ENCODE data around the gene ZNF76.

ZNF76 gene

DNA sequence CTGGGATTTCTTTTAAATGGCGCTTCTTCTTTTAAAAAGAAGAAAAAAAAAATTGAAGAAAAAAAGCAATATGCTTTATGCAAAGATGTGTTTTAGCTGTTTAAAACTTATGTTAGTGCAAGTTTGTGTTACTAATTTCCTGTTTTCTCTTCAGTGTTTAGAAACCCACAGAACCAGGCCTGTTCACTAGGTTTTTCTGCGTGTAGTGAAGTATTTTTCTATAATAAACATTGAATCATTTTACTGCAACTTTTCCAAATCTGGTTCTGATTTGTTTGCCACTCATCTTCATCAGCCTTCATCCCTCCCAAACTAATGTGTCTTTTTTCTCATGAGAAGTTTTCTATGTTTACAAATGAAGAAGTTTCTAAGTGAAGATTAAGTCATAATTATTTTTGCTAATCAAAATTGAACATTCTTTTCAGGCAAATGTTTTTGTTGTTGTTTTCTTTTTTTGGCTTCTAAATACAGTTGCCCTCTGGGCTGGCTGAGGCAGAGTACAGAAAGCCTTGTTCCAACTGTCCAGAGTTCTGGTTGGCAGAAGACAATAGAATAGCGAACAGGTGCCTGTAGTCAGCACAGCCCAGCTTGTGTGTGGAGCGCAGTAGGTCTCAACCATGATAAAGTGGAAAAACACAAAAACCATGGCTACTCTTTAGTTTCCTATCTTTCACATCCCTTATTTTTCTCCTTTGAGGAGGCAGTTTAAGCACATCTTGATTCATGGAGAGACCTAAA, 14.5 kb downstream of the ZNF76 start:
- peaks cover 20% of the 10 kb centered on the region for H3K4me1 ChIP-seq (ENCODE audit: control insufficient read depth, insufficient read depth, low read length)
- no peaks in the 10 kb centered on the region for H3K36me3 ChIP-seq (ENCODE audit: insufficient read depth, low read length)
- H3K4me2 ChIP-seq (ENCODE audit: low read length), result no peak overlapping the region
- no peaks in the 10 kb centered on the region for H3K9me3 ChIP-seq (replicated peaks; ENCODE audit: low read length)
- H3K9ac ChIP-seq (ENCODE audit: low read depth, low read length), result no peak overlapping the region
- no peaks in the 10 kb centered on the region for H3K27me3 ChIP-seq (ENCODE audit: control insufficient read depth, insufficient read depth, low read length)
- no peak overlapping the region for H3K4me3 ChIP-seq (ENCODE audit: low read length)

DNA sequence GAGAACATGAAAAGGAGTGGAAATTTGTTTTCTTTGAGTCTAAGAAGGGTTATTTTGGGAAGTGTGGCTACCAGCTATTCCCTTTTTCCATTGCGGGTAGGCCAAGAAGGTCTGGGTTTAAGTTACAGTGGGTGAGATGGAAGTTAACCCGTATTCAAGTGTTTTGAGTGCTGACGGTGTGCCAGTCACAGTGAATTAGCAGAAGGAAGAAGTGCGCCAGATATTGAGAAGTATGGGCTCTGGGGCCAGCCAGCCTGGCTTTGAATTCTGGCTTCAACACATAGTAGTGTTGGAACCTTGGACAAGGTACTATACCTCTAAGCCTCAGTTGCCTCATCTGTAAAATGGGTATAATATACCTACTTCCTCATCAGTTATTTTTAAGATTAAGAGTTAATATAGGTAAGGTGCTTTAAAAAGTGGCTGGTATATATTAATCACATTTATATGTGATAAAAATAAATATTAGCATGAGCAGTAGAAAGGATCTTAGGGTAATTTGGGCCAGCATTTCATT, 16.3 kb downstream of the ZNF76 start:
- H3K4me1 ChIP-seq (ENCODE audit: control insufficient read depth, insufficient read depth, low read length), result peaks cover 20% of the 10 kb centered on the region
- H3K9me3 ChIP-seq (replicated peaks; ENCODE audit: low read length), result no peaks in the 10 kb centered on the region
- H3K4me2 ChIP-seq (ENCODE audit: low read length), result no peak overlapping the region
- no peak overlapping the region for H3K4me3 ChIP-seq (ENCODE audit: low read length)
- H3K27me3 ChIP-seq (ENCODE audit: control insufficient read depth, insufficient read depth, low read length), result no peaks in the 10 kb centered on the region
- H3K36me3 ChIP-seq (ENCODE audit: insufficient read depth, low read length), result no peaks in the 10 kb centered on the region
- no peak overlapping the region for H3K9ac ChIP-seq (ENCODE audit: low read depth, low read length)

DNA sequence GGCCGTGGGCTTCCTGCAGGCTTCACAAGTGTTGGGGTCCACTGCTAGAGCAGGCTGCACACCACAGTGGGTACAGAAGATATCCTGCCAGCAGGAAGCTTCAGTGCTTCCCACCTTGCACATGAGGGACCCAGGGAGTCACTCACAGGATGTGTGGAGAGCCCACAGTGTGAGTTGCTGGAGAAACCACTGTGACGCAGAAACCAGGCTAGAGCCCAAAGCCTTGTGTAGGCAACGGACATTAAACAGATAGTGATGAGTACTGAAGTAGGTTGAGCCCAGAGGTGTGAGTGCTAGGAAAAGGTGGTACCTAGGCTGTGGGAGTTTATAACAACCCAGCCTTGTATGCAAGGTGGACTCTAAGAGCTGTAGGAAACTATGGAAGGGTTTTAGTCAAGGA, 19.2 kb downstream of the ZNF76 start:
- peaks cover 20% of the 10 kb centered on the region for H3K36me3 ChIP-seq (ENCODE audit: insufficient read depth, low read length)
- H3K4me1 ChIP-seq (ENCODE audit: control insufficient read depth, insufficient read depth, low read length), result peaks cover 20% of the 10 kb centered on the region
- no peak overlapping the region for H3K4me2 ChIP-seq (ENCODE audit: low read length)
- no peak overlapping the region for H3K4me3 ChIP-seq (ENCODE audit: low read length)
- H3K9me3 ChIP-seq (replicated peaks; ENCODE audit: low read length), result no peaks in the 10 kb centered on the region
- no peak overlapping the region for H3K9ac ChIP-seq (ENCODE audit: low read depth, low read length)
- H3K27me3 ChIP-seq (ENCODE audit: control insufficient read depth, insufficient read depth, low read length), result no peaks in the 10 kb centered on the region

DNA sequence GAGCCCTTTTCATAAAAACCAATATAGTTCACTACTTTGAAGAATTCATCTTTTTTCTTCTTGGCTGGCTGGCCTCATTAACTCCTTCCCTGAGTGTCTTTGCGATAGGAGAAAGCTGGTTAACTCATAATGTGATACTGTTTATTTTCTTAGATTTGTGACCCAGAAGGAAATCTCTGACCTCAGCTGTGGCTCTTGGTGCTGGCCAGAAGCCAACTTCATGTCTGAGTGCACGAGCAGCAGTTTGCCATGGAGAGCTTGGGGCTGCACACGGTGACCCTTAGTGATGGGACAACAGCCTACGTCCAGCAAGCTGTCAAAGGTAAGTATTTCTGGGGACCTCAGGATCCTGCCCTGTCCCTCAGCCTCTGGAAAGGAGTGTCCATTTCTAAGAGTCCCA, 21.4 kb downstream of the ZNF76 start:
- no peaks in the 10 kb centered on the region for H3K4me1 ChIP-seq (ENCODE audit: control insufficient read depth, insufficient read depth, low read length)
- no peak overlapping the region for H3K9ac ChIP-seq (ENCODE audit: low read depth, low read length)
- peaks cover 35% of the 10 kb centered on the region for H3K36me3 ChIP-seq (ENCODE audit: insufficient read depth, low read length)
- no peak overlapping the region for H3K4me3 ChIP-seq (ENCODE audit: low read length)
- H3K4me2 ChIP-seq (ENCODE audit: low read length), result no peak overlapping the region
- H3K27me3 ChIP-seq (ENCODE audit: control insufficient read depth, insufficient read depth, low read length), result no peaks in the 10 kb centered on the region
- no peaks in the 10 kb centered on the region for H3K9me3 ChIP-seq (replicated peaks; ENCODE audit: low read length)

DNA sequence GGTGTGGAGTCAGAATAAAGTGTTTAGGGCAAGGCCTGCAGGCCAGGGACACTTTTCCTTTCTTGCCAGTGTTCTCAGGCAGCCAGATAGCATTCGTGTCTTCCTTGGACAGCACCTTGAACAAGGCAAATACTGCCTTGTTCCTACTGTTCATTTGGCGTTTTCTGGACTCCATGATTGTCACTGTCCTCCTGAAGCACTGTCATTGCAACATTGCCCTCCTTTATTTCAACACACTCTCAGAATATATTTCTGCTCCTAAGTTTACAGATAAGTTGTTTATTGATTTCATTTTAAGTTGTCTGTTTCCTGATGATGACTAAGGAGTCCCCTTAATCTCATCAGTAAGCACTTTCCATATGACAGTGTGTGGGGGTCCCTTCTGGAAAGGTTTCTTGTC, 22.9 kb downstream of the ZNF76 start:
- peaks cover 48% of the 10 kb centered on the region for H3K36me3 ChIP-seq (ENCODE audit: insufficient read depth, low read length)
- H3K4me1 ChIP-seq (ENCODE audit: control insufficient read depth, insufficient read depth, low read length), result no peaks in the 10 kb centered on the region
- no peak overlapping the region for H3K4me2 ChIP-seq (ENCODE audit: low read length)
- H3K4me3 ChIP-seq (ENCODE audit: low read length), result no peak overlapping the region
- no peak overlapping the region for H3K9ac ChIP-seq (ENCODE audit: low read depth, low read length)
- H3K27me3 ChIP-seq (ENCODE audit: control insufficient read depth, insufficient read depth, low read length), result no peaks in the 10 kb centered on the region
- no peaks in the 10 kb centered on the region for H3K9me3 ChIP-seq (replicated peaks; ENCODE audit: low read length)

DNA sequence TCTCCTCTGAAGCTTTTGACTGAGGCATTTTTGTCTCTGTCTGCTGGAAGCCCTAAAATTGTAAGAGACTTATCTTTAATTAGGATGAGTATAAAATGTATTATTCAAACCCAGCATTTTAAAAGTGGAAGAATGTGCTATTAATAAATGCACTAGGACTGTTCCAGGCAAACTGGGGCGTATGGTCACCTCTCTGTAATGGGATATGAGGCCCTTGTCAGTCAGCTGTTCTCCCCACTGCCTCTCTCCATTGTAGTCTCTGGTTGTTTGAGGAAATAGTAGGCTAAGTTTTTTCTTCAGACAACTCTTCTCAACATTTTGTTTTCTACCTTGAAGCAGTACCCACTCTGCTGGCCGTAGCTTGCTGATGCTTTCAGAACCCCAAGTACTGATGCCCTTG, 23.8 kb downstream of the ZNF76 start:
- H3K9ac ChIP-seq (ENCODE audit: low read depth, low read length), result no peak overlapping the region
- no peaks in the 10 kb centered on the region for H3K27me3 ChIP-seq (ENCODE audit: control insufficient read depth, insufficient read depth, low read length)
- H3K36me3 ChIP-seq (ENCODE audit: insufficient read depth, low read length), result peaks cover 56% of the 10 kb centered on the region
- H3K4me3 ChIP-seq (ENCODE audit: low read length), result no peak overlapping the region
- H3K9me3 ChIP-seq (replicated peaks; ENCODE audit: low read length), result no peaks in the 10 kb centered on the region
- H3K4me2 ChIP-seq (ENCODE audit: low read length), result no peak overlapping the region
- H3K4me1 ChIP-seq (ENCODE audit: control insufficient read depth, insufficient read depth, low read length), result peaks cover 7% of the 10 kb centered on the region

DNA sequence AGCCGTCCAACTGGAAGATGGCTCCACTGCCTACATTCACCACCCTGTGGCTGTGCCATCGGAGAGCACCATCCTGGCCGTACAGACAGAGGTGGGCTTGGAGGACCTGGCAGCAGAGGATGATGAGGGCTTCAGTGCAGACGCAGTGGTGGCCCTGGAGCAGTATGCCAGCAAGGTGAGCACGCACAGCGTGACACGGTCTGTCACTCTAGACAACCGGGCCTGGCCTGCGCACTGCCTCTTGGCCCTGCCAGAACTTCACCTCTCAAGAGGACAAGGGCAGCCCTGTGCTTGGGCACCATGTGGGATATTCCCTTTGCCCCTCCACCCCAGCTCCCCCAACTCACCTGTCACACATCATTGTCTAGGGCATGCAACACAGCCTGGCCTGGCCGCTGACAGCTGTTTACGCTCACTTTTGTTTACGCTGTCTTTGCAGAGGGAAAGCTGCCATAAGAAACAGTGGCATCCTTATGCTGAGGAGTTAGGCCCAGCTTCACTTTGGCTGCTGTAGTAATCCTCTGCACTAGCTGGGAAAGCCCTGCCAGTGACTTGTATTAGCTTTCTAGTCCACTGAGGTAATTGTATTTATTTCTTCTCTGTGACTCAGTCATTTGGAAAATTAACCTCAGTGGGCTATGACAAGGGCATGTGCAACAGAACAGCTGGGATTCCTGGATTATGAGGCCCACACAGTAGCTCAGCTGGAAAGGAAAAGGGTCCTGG, 28.3 kb downstream of the ZNF76 start:
- Histone ChIP-seq H3K4me2 (ENCODE audit: low read length) (no peak overlapping the region), H3K9ac (ENCODE audit: low read depth, low read length) (no peak overlapping the region), H3K4me3 (ENCODE audit: low read length) (no peak overlapping the region), H3K4me1 (ENCODE audit: control insufficient read depth, insufficient read depth, low read length) (peaks cover 7% of the 10 kb centered on the region), H3K27me3 (ENCODE audit: control insufficient read depth, insufficient read depth, low read length) (no peaks in the 10 kb centered on the region), H3K9me3 (replicated peaks; ENCODE audit: low read length) (no peaks in the 10 kb centered on the region), H3K36me3 (ENCODE audit: insufficient read depth, low read length) (peaks cover 70% of the 10 kb centered on the region)

DNA sequence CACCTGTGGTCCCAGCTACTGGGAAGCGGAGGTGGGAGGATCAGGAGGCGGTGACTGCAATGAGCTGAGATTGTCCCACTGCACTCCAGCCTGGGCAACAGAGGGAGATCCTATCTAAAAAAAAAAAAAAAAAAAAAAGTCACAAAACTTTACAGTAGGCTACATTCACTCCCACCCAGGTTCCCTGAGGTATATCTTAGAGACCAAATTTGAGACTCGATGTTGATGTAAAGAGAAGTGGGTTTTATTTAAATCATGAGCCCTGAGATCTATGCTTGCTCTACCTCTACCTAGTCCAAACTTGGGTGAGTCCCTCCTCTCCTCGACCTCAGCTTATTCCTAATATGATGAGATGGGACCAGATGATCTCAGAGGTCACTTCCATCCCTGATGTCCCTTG, 29.3 kb downstream of the ZNF76 start:
- no peak overlapping the region for H3K4me3 ChIP-seq (ENCODE audit: low read length)
- peaks cover 71% of the 10 kb centered on the region for H3K36me3 ChIP-seq (ENCODE audit: insufficient read depth, low read length)
- no peak overlapping the region for H3K9ac ChIP-seq (ENCODE audit: low read depth, low read length)
- peaks cover 7% of the 10 kb centered on the region for H3K4me1 ChIP-seq (ENCODE audit: control insufficient read depth, insufficient read depth, low read length)
- no peaks in the 10 kb centered on the region for H3K27me3 ChIP-seq (ENCODE audit: control insufficient read depth, insufficient read depth, low read length)
- H3K4me2 ChIP-seq (ENCODE audit: low read length), result no peak overlapping the region
- no peaks in the 10 kb centered on the region for H3K9me3 ChIP-seq (replicated peaks; ENCODE audit: low read length)

DNA sequence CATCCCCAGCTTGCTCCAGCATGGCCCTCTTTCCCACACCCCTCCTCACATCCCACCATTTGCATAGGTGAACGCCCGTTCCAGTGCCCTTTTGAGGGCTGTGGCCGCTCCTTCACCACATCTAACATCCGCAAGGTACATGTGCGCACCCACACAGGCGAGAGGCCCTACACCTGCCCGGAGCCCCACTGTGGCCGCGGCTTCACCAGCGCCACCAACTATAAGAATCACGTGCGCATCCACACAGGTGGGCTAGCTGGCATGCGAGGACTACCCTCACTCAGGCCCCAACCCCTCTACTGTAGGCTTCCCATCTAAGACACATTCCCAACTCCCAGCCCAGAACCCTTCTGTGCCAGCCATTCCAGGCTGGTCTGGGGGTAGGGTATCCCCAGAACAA, 32.0 kb downstream of the ZNF76 start:
- no peaks in the 10 kb centered on the region for H3K9me3 ChIP-seq (replicated peaks; ENCODE audit: low read length)
- H3K27me3 ChIP-seq (ENCODE audit: control insufficient read depth, insufficient read depth, low read length), result no peaks in the 10 kb centered on the region
- no peak overlapping the region for H3K9ac ChIP-seq (ENCODE audit: low read depth, low read length)
- no peak overlapping the region for H3K4me3 ChIP-seq (ENCODE audit: low read length)
- peaks cover 75% of the 10 kb centered on the region for H3K36me3 ChIP-seq (ENCODE audit: insufficient read depth, low read length)
- H3K4me1 ChIP-seq (ENCODE audit: control insufficient read depth, insufficient read depth, low read length), result peaks cover 7% of the 10 kb centered on the region
- no peak overlapping the region for H3K4me2 ChIP-seq (ENCODE audit: low read length)

DNA sequence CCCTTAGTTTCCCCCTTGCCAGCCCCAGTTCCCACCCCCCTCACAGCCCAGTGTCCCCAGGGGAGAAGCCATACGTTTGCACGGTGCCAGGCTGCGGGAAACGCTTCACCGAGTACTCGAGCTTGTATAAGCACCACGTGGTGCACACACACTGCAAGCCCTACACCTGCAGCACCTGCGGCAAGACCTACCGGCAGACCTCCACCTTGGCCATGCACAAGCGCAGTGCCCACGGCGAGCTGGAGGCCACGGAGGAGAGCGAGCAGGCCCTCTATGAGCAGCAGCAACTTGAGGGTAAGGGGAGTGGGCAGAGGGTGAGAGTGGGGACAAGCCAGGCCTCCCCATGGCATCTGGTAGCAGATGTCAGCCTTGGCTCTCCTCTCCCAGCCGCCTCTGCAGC, 33.0 kb downstream of the ZNF76 start:
- Histone ChIP-seq H3K9ac (ENCODE audit: low read depth, low read length) (no peak overlapping the region), H3K27me3 (ENCODE audit: control insufficient read depth, insufficient read depth, low read length) (no peaks in the 10 kb centered on the region), H3K4me3 (ENCODE audit: low read length) (no peak overlapping the region), H3K4me1 (ENCODE audit: control insufficient read depth, insufficient read depth, low read length) (peaks cover 7% of the 10 kb centered on the region), H3K9me3 (replicated peaks; ENCODE audit: low read length) (no peaks in the 10 kb centered on the region), H3K4me2 (ENCODE audit: low read length) (no peak overlapping the region), H3K36me3 (ENCODE audit: insufficient read depth, low read length) (peaks cover 76% of the 10 kb centered on the region)

DNA sequence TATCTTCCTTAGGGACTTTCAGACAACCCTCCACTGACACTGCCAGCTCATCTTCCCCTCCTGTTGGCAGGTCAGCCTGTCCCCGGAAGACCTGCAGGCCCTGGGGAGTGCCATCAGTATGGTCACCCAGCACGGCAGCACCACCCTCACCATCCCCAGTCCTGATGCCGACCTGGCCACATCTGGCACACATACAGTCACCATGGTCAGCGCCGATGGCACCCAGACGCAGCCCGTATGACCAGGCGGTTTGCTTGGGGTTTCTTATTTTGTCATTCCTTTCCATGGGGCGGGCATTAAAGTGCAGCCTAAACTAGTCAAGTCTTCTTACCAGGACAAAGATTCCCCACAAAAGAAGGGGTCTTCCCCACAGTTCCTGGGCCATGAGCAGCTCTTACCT, 34.1 kb downstream of the ZNF76 start:
- Histone ChIP-seq H3K4me3 (ENCODE audit: low read length) (no peak overlapping the region), H3K9ac (ENCODE audit: low read depth, low read length) (no peak overlapping the region), H3K4me1 (ENCODE audit: control insufficient read depth, insufficient read depth, low read length) (no peaks in the 10 kb centered on the region), H3K27me3 (ENCODE audit: control insufficient read depth, insufficient read depth, low read length) (no peaks in the 10 kb centered on the region), H3K4me2 (ENCODE audit: low read length) (no peak overlapping the region), H3K9me3 (replicated peaks; ENCODE audit: low read length) (no peaks in the 10 kb centered on the region), H3K36me3 (ENCODE audit: insufficient read depth, low read length) (peaks cover 66% of the 10 kb centered on the region)
